Heart left ventricle (tissue), 13 donors: ENCODE data around the gene BRIX1.

Source experiments
- POLR2A ChIP-seq, 2 donors: fragments of 450-650 bp; IDR thresholded peaks; one replicate each; pipeline ENCODE4 v1.6.1; 2017; ENCODE audit warnings: antibody characterized with exemption in 2 of 2, mild to moderate bottlenecking in 2 of 2, moderate library complexity in 2 of 2
- TF ChIP-seq, protein P1 (sequence below), 12 donors: fragments of 200-600 bp; sonication (generic) in 4 of 12; IDR thresholded peaks; one replicate each; pipeline versions ENCODE4 v1.5.0 to v1.8.0; 2018 to 2022; ENCODE audit warnings: antibody characterized with exemption in 12 of 12, mild to moderate bottlenecking in 5 of 12
- donor health status: ischemic (EF 13 %, LVEDD 7.1; RV severe dilation, severe dysfunction).
- donor health status: DM: no; HTN: yes; CAD: no.
- donor health status: DM: no; HTN: no; CAD: no.
- donor health status: ischemic (EF 25% LVEDD 6.9; RV normal size, moderate dysfunction).
- donor health status: ischemic (EF 25% LVEDD 5.7; RV mildly dilated, moderate dysfunction).
- donor health status: ischemic (EF 35%, LVEDD 5.7; RV mildly dilated, moderate dysfunction).
- donor health status: nonischemic (EF 11% LVEDD 7.7; RV severe dilation, severe dysfunction).
- donor health status: DM: yes; HTN: yes; CAD: no.
- donor health status: PGD.
- donor health status: ischemic (EF 29% LVEDD 5.4; RV normal size, mild dysfunction).
- donor health status: nonischemic (EF 23%, LVEDD 6.1; RV moderate dilation, normal function).

DNA sequence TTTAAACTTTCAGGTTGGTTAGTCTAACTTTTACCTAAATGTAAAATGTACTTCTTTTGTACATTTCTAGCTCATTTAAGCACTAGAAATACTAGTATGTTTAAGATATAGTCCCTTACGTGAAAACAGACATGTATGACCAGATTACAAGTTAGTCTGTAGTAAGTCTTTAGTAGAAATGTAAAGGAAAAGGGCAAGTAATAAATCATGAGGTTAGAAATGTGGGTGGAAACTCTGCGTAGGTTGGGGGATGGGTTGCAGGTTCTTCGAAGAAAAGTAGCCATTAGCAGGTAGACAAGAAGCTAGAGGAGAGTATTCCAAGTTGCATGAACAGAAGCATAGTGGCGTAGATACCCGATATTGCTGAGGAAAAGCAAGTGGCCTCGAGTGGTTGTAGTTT lies 23.1 kb upstream of the BRIX1 start:
- TF ChIP-seq, protein P1, sequence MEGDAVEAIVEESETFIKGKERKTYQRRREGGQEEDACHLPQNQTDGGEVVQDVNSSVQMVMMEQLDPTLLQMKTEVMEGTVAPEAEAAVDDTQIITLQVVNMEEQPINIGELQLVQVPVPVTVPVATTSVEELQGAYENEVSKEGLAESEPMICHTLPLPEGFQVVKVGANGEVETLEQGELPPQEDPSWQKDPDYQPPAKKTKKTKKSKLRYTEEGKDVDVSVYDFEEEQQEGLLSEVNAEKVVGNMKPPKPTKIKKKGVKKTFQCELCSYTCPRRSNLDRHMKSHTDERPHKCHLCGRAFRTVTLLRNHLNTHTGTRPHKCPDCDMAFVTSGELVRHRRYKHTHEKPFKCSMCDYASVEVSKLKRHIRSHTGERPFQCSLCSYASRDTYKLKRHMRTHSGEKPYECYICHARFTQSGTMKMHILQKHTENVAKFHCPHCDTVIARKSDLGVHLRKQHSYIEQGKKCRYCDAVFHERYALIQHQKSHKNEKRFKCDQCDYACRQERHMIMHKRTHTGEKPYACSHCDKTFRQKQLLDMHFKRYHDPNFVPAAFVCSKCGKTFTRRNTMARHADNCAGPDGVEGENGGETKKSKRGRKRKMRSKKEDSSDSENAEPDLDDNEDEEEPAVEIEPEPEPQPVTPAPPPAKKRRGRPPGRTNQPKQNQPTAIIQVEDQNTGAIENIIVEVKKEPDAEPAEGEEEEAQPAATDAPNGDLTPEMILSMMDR (IDR thresholded peaks at IDR 0.05), result no peak
- TF ChIP-seq POLR2A (IDR thresholded peaks at IDR 0.05), result no peak
